IMR-90 (cell line): Measurements from ENCODE around the gene CD6.

Experiments used
- CEBPB ChIP-seq: IDR thresholded peaks from 2 replicates; pipeline ENCODE4 v1.6.1; 2012; ENCODE audit warnings: low read depth, low read length, improper control_type of control experiment
- CHD1 ChIP-seq: IDR thresholded peaks from 2 replicates; pipeline ENCODE4 v1.6.1; 2012; ENCODE audit warnings: low read depth, low read length, improper control_type of control experiment
- FOS ChIP-seq: fragments of 150-350 bp; IDR thresholded peaks from 2 replicates; pipeline ENCODE4 v1.6.1; 2016; ENCODE audit warnings: low read depth, low read length
- MAFK ChIP-seq: IDR thresholded peaks from 2 replicates; pipeline ENCODE4 v1.6.1; 2012; ENCODE audit warnings: low read depth, low read length, improper control_type of control experiment
- MAZ ChIP-seq: IDR thresholded peaks from 2 replicates; pipeline ENCODE4 v1.6.1; 2012; ENCODE audit warnings: low read depth, mild to moderate bottlenecking, low read length, improper control_type of control experiment, moderate library complexity, borderline replicate concordance
- MXI1 ChIP-seq: IDR thresholded peaks from 2 replicates; pipeline ENCODE4 v1.6.1; 2012; ENCODE audit warnings: low read depth, mild to moderate bottlenecking, low read length, moderate library complexity, borderline replicate concordance
- POLR2A ChIP-seq: IDR thresholded peaks from 2 replicates; pipeline ENCODE4 v1.6.1; 2012; ENCODE audit warnings: mild to moderate bottlenecking, low read depth, low read length
- RAD21 ChIP-seq: IDR thresholded peaks from 2 replicates; pipeline ENCODE4 v1.6.1; 2012; ENCODE audit warnings: low read length, improper control_type of control experiment
- RCOR1 ChIP-seq: IDR thresholded peaks from 2 replicates; pipeline ENCODE4 v1.6.1; 2012; ENCODE audit warnings: mild to moderate bottlenecking, low read length, improper control_type of control experiment; ENCODE audit not compliant: insufficient replicate concordance
- RFX5 ChIP-seq: IDR thresholded peaks from 2 replicates; pipeline ENCODE4 v1.8.0; 2012; ENCODE audit warnings: low read depth, mild to moderate bottlenecking, low read length, moderate library complexity
- SMC3 ChIP-seq: fragments of 150-350 bp; IDR thresholded peaks from 2 replicates; pipeline ENCODE4 v1.6.1; 2016; ENCODE audit warnings: low read depth, mild to moderate bottlenecking, antibody characterized with exemption, low read length, moderate library complexity
- USF2 ChIP-seq: fragments of 150-350 bp; IDR thresholded peaks from 2 replicates; pipeline ENCODE4 v1.6.1; 2017; ENCODE audit warnings: mild to moderate bottlenecking, antibody characterized with exemption, low read length, low read depth
- TF ChIP-seq, protein P1 (sequence below): conservative IDR thresholded peaks from 2 replicates; pipeline ENCODE4 v1.5.1; 2012; ENCODE audit warnings: mild to moderate bottlenecking, low read depth, low read length, improper control_type of control experiment

DNA sequence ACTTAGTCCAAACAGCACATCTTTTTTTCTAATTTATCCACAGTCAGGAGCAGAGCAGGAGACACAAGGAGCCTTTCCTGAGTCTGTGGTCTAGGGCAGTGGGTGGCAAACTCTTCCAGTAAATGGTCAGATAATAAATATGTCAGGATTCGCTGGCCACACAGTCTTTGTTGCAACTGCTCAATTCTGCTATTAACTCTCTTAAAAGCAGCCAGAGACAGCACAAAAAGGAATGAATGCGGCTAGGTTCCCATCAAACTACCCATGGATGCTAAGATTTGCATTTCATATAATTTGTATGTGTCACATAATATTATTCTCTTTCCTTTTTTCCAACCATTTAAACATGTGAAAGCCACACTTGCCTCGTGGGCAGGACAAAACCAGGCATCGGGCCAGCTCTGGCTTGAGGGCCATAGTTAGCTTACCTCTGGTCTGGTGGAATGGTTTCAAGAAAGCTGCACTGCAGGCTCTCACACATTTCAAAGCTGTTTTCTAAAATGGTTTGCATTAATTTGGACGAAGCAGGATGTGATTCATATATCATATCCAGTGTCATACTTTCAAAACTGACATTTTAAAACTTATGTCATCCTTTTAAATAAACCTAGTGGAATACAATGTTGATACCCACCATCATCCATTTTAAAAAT, 66.1 kb downstream of the CD6 start:
- TF ChIP-seq RAD21: no peak
- TF ChIP-seq, protein P1, sequence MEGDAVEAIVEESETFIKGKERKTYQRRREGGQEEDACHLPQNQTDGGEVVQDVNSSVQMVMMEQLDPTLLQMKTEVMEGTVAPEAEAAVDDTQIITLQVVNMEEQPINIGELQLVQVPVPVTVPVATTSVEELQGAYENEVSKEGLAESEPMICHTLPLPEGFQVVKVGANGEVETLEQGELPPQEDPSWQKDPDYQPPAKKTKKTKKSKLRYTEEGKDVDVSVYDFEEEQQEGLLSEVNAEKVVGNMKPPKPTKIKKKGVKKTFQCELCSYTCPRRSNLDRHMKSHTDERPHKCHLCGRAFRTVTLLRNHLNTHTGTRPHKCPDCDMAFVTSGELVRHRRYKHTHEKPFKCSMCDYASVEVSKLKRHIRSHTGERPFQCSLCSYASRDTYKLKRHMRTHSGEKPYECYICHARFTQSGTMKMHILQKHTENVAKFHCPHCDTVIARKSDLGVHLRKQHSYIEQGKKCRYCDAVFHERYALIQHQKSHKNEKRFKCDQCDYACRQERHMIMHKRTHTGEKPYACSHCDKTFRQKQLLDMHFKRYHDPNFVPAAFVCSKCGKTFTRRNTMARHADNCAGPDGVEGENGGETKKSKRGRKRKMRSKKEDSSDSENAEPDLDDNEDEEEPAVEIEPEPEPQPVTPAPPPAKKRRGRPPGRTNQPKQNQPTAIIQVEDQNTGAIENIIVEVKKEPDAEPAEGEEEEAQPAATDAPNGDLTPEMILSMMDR: no peak
- TF ChIP-seq CEBPB: no peak
- TF ChIP-seq RFX5: no peak
- no peak for TF ChIP-seq POLR2A
- TF ChIP-seq MAFK: no peak
- TF ChIP-seq RCOR1: no peak
- no peak for TF ChIP-seq MXI1
- TF ChIP-seq SMC3: no peak
- TF ChIP-seq CHD1: no peak
- TF ChIP-seq USF2: no peak
- no peak for TF ChIP-seq MAZ
- no peak for TF ChIP-seq FOS
